Fibroblast of mammary gland (primary cell): ENCODE results near the gene PYGM.

ENCODE experiments used
- DNase-seq: peaks from one replicate; pipeline ENCODE4 v3.0.0-alpha.2; 2010; ENCODE audit warnings: low read depth
- H3K4me3 ChIP-seq: 2 replicates; pipeline ENCODE4 v1.5.1; 2011; ENCODE audit warnings: low read depth, mild to moderate bottlenecking, low read length, moderate library complexity; ENCODE audit not compliant: control insufficient read depth
- CTCF ChIP-seq: conservative IDR thresholded peaks from 2 replicates; pipeline ENCODE4 v1.5.1; 2011; ENCODE audit warnings: low read depth, low read length, inconsistent platforms; ENCODE audit not compliant: control insufficient read depth, insufficient read depth

Gene PYGM

GRCh38 chr11:64731601-64732000, 28.2 kb downstream of the PYGM start:
- TF ChIP-seq CTCF = no peak
- no peak overlapping the region for H3K4me3 ChIP-seq
- DNase-seq = no peak

GRCh38 chr11:64729851-64730382, 29.9 kb downstream of the PYGM start:
- TF ChIP-seq CTCF = no peak
- H3K4me3 ChIP-seq = no peak overlapping the region
- no peak for DNase-seq

GRCh38 chr11:64728757-64729365, 30.9 kb downstream of the PYGM start:
- no peak overlapping the region for H3K4me3 ChIP-seq
- TF ChIP-seq CTCF = no peak
- no peak for DNase-seq

GRCh38 chr11:64726867-64727530, 32.8 kb downstream of the PYGM start:
- no peak overlapping the region for H3K4me3 ChIP-seq
- no peak for TF ChIP-seq CTCF

GRCh38 chr11:64726211-64726641, 33.5 kb downstream of the PYGM start:
- no peak overlapping the region for H3K4me3 ChIP-seq
- DNase-seq = no peak
- TF ChIP-seq CTCF = no peak

More at GRCh38 chr11:64726867-64727530, 32.8 kb downstream of the PYGM start:
- no peak for DNase-seq

GRCh38 chr11:64724863-64725532, 34.8 kb downstream of the PYGM start:
- no peak for TF ChIP-seq CTCF
- DNase-seq = no peak
- H3K4me3 ChIP-seq = no peak overlapping the region
